H1 (cell line): ENCODE results near the gene CCDC12. TPM values are rescaled to one million over a fixed set of nuclear protein-coding genes. Genes with fewer than 3 reads are reported as not detected.

Experiments
- ASH2L ChIP-seq: fragments of 200-600, 300-600 bp; sonication (generic); IDR thresholded peaks from one replicate; pipeline ENCODE4 v1.7.1; 2017; ENCODE audit warnings: low read length
- CBX8 ChIP-seq: fragments of 300-800, 300-1000 bp; sonication (generic); IDR thresholded peaks from 2 replicates; pipeline ENCODE4 v1.7.1; 2016; ENCODE audit warnings: low read depth, low read length, borderline replicate concordance
- CHD2 ChIP-seq: IDR thresholded peaks from 2 replicates; pipeline ENCODE4 v1.6.1; 2012; ENCODE audit warnings: low read length, improper control_type of control experiment
- FOSL1 ChIP-seq: IDR thresholded peaks from 2 replicates; pipeline ENCODE4 v1.6.1; 2011; ENCODE audit warnings: mild to moderate bottlenecking, low read depth, low read length, moderate library complexity; ENCODE audit not compliant: insufficient read depth
- KDM1A ChIP-seq: fragments of 200-600, 300-600 bp; sonication (generic); IDR thresholded peaks from 2 replicates; pipeline ENCODE4 v1.7.1; 2016; ENCODE audit warnings: mild to moderate bottlenecking, low read length, borderline replicate concordance
- NANOG ChIP-seq: IDR thresholded peaks from 2 replicates; pipeline ENCODE4 v1.6.1; 2011; ENCODE audit warnings: low read length, low read depth, mild to moderate bottlenecking, inconsistent platforms; ENCODE audit not compliant: insufficient read depth, poor library complexity, severe bottlenecking
- RBBP5 ChIP-seq: IDR thresholded peaks from 2 replicates; pipeline ENCODE4 v1.7.1; 2012; ENCODE audit warnings: low read depth, mild to moderate bottlenecking, inconsistent platforms, low read length, moderate library complexity, borderline replicate concordance
- polyA plus RNA-seq, 7 experiments: library from polyadenylated mRNA; depleted of rRNA in 3 of 7; stranded (reverse) in 5 of 7; unstranded in 2 of 7; fragments of >200 nt in 5 of 7; fragments of 200-250 nt in 2 of 7; gene quantifications; 1 replicate in 5 of 7; 2 replicates in 1 of 7; 4 replicates in 1 of 7; pipeline versions ENCODE4 v1.2.1 to v1.2.3, GENCODE V29; 2011 to 2013; ENCODE audit warnings: missing spikeins in 2 of 7, mixed read lengths in 2 of 7
- total RNA-seq: library from RNA; stranded (reverse); fragmentation: NEBNext Ultra II Directional; extraction: Animal tissue kit (Norgen Biotek cat#: 25700); gene quantifications from 2 replicates; pipeline ENCODE4 v1.2.1, GENCODE V29; 2021
- TF ChIP-seq, protein P1 (sequence below): fragments of 300-600 bp; sonication (generic); IDR thresholded peaks from 2 replicates; pipeline ENCODE4 v1.7.1; 2012; ENCODE audit warnings: low read length, moderate library complexity, mild to moderate bottlenecking, inconsistent platforms; ENCODE audit not compliant: insufficient replicate concordance

Gene CCDC12
- total and polyA plus RNA-seq, 2 of the 8 experiments (the other 6 are each of a cell fraction or from before 2014, with no cell fraction given): 29.5 to 41.3 TPM

- TF ChIP-seq, protein P1, sequence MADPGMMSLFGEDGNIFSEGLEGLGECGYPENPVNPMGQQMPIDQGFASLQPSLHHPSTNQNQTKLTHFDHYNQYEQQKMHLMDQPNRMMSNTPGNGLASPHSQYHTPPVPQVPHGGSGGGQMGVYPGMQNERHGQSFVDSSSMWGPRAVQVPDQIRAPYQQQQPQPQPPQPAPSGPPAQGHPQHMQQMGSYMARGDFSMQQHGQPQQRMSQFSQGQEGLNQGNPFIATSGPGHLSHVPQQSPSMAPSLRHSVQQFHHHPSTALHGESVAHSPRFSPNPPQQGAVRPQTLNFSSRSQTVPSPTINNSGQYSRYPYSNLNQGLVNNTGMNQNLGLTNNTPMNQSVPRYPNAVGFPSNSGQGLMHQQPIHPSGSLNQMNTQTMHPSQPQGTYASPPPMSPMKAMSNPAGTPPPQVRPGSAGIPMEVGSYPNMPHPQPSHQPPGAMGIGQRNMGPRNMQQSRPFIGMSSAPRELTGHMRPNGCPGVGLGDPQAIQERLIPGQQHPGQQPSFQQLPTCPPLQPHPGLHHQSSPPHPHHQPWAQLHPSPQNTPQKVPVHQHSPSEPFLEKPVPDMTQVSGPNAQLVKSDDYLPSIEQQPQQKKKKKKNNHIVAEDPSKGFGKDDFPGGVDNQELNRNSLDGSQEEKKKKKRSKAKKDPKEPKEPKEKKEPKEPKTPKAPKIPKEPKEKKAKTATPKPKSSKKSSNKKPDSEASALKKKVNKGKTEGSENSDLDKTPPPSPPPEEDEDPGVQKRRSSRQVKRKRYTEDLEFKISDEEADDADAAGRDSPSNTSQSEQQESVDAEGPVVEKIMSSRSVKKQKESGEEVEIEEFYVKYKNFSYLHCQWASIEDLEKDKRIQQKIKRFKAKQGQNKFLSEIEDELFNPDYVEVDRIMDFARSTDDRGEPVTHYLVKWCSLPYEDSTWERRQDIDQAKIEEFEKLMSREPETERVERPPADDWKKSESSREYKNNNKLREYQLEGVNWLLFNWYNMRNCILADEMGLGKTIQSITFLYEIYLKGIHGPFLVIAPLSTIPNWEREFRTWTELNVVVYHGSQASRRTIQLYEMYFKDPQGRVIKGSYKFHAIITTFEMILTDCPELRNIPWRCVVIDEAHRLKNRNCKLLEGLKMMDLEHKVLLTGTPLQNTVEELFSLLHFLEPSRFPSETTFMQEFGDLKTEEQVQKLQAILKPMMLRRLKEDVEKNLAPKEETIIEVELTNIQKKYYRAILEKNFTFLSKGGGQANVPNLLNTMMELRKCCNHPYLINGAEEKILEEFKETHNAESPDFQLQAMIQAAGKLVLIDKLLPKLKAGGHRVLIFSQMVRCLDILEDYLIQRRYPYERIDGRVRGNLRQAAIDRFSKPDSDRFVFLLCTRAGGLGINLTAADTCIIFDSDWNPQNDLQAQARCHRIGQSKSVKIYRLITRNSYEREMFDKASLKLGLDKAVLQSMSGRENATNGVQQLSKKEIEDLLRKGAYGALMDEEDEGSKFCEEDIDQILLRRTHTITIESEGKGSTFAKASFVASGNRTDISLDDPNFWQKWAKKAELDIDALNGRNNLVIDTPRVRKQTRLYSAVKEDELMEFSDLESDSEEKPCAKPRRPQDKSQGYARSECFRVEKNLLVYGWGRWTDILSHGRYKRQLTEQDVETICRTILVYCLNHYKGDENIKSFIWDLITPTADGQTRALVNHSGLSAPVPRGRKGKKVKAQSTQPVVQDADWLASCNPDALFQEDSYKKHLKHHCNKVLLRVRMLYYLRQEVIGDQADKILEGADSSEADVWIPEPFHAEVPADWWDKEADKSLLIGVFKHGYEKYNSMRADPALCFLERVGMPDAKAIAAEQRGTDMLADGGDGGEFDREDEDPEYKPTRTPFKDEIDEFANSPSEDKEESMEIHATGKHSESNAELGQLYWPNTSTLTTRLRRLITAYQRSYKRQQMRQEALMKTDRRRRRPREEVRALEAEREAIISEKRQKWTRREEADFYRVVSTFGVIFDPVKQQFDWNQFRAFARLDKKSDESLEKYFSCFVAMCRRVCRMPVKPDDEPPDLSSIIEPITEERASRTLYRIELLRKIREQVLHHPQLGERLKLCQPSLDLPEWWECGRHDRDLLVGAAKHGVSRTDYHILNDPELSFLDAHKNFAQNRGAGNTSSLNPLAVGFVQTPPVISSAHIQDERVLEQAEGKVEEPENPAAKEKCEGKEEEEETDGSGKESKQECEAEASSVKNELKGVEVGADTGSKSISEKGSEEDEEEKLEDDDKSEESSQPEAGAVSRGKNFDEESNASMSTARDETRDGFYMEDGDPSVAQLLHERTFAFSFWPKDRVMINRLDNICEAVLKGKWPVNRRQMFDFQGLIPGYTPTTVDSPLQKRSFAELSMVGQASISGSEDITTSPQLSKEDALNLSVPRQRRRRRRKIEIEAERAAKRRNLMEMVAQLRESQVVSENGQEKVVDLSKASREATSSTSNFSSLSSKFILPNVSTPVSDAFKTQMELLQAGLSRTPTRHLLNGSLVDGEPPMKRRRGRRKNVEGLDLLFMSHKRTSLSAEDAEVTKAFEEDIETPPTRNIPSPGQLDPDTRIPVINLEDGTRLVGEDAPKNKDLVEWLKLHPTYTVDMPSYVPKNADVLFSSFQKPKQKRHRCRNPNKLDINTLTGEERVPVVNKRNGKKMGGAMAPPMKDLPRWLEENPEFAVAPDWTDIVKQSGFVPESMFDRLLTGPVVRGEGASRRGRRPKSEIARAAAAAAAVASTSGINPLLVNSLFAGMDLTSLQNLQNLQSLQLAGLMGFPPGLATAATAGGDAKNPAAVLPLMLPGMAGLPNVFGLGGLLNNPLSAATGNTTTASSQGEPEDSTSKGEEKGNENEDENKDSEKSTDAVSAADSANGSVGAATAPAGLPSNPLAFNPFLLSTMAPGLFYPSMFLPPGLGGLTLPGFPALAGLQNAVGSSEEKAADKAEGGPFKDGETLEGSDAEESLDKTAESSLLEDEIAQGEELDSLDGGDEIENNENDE: no peak
- TF ChIP-seq KDM1A (no peak), NANOG (no peak), FOSL1 (no peak), RBBP5 (no peak), ASH2L (no peak), CHD2 (no peak), CBX8 (no peak)
These were observed 47.2 kb downstream of the CCDC12 start (continued) for GRCh38 chr3:46929324-46929723.
